A673 (cell line): Measurements from ENCODE around the gene KCNK17.

Experiments
- CTCF ChIP-seq: fragments of 300-800, 200-600 bp; sonication (generic); conservative IDR thresholded peaks from 2 replicates; pipeline ENCODE4 v1.5.1; 2017; ENCODE audit warnings: low read depth, mild to moderate bottlenecking, antibody characterized with exemption, low read length, moderate library complexity, mixed read lengths
- EZH2 ChIP-seq: fragments of 200-600 bp; sonication (generic); IDR thresholded peaks from 2 replicates; pipeline ENCODE4 v1.6.1; 2017; ENCODE audit warnings: borderline replicate concordance, low read depth, mild to moderate bottlenecking, mixed read lengths, antibody characterized with exemption, low read length; ENCODE audit not compliant: poor library complexity, severe bottlenecking

- TF ChIP-seq CTCF (no peak), EZH2 (no peak)
Measured at GRCh38 chr6:39268171-39268570, 46.0 kb downstream of the KCNK17 start.
